Stimulated activated CD4-positive, alpha-beta T cell treated with anti-CD3 and anti-CD28 coated beads, TNF-alpha, amount 100 ng/mL, for 24 hours (primary cell): Measurements from ENCODE around the gene KIF19.

Source experiments
- DNase-seq, 3 experiments: peaks; one replicate each; pipeline ENCODE4 v3.0.0-alpha.2; 2020; ENCODE audit warnings: low read depth in 3 of 3

Gene KIF19

GRCh38 chr17:74303305-74303704 is 22.7 kb upstream of the KIF19 start:
- no peak for DNase-seq

GRCh38 chr17:74304184-74304583 is 21.8 kb upstream of the KIF19 start:
- no peak for DNase-seq

DNA sequence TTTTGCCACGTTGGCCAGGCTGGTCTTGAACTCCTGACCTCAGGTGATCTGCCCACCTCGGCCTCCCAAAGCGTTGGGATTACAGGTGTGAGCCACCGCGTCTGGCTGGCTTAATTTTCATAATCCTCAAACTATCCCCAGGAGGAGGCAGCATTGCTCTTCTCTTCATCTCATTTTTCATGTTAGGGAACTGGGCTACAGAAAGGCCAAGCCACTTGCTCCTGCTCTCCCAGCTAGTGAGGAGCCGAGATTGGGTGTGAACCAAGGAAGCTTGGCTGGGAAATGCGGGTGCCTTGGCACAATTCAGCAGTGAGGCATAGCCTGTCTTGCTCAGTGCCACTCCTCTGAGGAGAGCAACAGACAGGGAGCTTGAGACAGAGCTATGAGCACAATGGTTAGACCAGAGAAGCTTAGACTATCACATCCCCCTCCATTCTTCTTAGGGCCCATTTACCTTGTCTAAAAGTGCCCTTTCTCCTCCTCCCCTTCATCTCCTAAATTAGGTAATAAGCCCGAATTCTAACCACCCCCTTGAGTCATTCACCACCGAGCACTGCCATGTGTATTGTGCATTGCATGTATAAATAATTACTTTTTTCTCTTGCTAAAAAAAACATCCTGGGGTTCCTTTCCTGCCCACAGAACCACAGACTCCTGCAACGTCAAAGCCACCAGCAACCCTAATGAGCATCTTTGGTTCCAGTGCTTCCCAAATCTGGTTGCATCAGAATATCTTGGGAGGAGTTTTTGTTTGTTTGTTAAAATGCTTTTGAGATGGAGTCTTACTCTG is 20.0 kb upstream of the KIF19 start:
- DNase-seq = no peak

DNA sequence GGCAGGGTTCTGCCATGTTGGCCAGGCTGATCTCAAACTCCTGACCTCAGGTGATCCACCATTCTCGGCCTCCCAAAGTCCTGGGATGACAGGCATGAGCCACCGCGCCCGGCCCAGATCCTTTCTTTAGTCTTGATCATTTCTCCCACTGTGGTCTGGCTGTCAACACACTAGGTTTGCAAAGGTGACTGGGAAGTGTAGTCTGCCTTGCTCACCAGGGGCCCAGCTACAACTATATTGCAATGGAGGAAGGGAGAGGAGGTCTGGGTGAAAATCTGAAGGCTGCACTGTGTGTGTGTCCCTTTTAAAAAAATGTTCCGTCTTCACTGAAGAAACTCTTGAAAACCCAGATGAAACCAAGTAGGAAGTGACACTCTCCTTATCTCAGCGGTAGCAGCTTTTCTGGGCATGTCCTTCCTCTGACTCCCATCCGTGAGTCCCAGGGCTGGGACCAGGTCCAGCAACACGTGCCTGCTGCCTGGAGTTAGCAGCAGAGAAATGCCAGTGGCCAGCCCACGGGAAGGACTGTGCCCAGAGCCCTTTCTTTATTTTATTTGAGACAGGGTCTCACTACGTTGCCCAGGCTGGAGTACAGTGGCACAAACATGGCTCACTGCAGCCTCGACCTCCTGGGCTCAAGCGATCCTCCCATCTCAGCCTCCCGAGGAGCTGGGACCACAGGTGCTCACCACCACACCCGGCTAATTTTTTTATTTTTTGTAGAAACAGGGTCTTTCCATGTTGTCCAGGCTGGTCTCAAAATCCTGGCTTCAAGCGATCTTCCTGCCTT is 17.8 kb upstream of the KIF19 start:
- DNase-seq = no peak

DNA sequence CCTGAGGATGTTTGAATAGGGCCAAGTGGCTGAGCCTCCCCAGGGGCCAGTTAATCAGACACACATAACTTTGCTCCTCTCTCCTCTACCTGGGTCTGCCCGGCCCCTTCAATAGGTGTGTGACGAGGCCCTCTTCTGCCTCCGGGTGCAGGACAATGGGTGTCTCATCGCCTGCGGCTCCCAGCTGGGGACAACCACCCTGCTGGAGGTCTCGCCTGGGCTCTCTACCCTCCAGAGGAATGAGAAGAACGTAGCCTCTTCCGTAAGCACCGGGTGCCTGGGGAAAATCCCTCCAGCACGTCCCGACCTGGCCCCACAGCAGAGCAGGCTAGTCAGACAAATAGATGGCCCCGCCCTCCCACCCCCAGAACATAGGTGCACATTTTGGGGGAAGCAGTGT is 16.1 kb upstream of the KIF19 start:
- no peak for DNase-seq

DNA sequence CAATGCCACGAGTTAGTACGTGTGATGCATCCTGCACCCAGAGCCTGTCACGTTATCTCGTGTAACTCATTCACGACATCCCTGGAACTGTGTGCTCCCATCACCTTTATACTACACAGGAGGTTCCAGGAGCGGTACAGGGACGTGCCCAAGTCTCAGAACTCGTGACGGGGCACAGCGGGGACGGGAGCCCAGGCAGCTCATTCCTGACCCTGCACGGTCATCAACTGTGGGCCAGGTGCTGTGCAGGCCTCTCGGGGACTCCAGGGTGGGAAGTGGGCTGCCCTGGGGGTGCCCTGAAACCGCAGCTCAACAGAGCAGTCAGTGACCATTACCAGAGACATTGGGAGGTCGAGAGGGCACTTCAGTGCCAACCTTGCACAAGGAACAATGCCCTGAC is 11.1 kb upstream of the KIF19 start:
- DNase-seq = no peak

DNA sequence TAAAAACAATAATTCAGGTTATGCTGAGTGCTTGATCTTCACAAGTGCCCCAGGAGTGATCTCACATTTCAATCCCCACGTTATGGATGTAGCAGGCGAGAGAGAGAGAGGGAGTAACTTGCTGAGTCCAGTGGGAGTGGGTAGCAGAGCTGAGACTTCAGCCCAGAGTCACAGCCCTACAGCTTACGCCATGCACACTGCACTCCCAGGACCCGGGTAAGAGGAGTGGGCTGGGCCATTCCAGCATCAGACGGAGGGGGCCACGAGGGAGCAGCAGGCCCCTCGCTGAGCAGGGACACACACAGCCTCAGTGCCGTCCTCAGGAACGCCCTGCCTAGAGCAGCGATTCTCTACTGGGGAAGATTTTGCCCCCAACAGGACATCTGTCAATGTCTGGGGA is 9.8 kb upstream of the KIF19 start:
- DNase-seq = no peak

DNA sequence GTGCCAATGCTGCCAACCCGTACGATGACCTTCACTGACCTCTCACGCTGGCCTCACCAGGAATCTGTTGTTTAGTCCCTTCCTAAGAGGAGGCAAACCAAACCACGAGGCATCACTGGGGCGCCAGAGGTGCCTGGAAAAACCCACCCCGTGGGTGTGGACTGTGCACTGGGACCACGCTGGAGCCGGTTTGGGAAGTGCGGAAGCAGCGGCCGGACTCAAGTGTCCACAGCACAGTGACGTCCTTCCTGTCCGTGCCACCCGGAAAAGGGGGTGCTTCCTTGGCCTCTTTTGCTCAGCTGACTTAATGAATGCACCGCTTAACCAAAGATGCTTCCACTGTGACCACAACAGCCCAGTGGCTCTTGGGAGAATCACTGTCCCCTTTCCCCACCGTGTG is 9.0 kb upstream of the KIF19 start:
- no peak for DNase-seq

DNA sequence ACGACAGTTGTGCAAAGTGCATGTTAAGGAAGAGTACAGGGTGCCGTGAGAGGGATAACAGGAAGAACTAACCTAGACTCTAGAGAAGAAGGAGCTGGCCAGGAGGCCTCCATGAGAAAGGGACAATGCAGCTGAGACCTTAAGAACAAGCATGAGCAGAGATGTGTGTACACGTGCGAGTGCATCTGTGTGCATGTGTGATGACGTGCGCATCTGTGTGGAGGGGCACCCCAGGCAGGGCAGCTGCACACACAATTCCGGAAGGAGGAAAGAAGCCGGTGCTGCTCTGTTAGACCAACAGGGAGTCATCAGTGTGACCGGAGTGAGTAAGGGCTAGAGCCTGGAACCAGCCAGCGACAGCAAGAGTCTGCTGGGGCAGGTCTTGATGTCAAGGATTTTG is 7.6 kb upstream of the KIF19 start:
- DNase-seq = no peak

GRCh38 chr17:74324521-74324920 is 1.5 kb upstream of the KIF19 start:
- DNase-seq = no peak

- no peak for DNase-seq
Observed at GRCh38 chr17:74325376-74325742, 667 bp upstream of the KIF19 start.

DNA sequence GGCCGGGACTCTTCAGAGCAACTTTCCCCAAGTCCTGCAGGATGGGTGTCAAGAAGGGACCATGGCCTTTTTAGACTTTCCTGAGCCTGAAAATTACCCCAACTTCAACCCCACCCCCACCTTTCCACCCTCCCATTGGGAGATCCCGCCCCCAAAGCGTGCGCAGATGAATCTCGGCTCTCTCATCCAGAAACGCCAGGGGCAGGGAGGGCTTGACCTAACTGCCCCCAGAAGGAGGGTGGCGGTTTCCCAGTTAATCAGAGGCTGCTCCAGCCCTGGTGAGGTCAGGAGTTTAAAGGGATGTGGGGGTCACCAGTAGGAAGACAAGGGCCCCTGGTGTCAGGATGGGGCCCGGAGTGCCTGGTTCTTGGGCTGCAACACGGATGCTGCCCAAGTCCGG is 480 bp downstream of the KIF19 start:
- no peak for DNase-seq

GRCh38 chr17:74328487-74328886 is 2.5 kb downstream of the KIF19 start:
- DNase-seq = no peak

DNA sequence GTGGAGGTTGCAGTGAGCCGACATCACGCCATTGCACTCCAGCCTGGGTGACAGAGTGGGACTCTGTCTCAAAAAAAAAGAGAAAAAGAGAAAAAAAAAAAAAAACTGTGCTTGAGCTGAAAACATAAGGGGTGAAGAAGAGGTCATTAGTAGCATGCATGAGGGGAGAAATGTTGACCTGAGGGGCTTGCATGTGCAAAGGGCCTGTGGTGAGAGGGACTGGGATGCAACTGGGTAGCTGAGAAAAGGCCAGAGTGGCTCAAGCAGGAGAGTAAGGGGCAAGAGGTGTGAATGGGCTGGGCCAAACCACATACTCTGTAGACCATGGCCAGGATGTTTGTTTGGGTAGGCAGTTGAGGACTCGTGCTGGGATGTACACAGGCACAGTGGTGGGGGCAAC is 3.4 kb downstream of the KIF19 start:
- DNase-seq = no peak

- no peak for DNase-seq
Observed at GRCh38 chr17:74330446-74330845, 4.4 kb downstream of the KIF19 start.

DNA sequence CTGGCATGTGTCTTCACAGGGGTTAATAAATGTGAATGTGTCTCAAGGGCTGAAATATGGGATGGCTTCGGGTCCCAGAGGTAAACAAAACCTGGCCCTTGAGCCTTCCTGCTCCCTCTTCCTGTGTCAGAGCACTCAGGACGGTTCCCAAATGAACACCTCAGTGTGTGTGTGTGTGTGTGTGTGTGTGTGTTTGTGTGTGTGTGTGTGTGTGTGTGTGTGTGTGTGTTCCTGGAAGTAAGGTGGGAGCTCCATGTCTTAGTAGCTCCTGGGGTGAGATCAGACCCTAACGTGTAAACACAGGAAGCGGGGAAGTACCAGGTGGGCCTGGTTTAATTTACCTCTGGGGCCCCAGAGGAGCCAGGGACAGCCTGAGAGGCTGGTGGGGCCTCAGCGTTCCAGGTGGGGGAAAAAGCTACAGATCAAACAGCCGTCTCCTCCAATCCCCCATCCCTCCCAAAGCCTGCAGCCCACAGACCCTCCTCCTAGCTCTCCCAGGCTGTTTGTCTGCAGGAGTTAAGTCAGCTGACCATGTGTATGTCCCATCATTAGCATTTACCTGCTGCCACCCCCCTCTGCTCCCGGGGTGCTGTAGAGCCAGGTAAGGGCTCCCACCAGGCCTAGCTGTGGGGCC is 6.1 kb downstream of the KIF19 start:
- DNase-seq = no peak

- DNase-seq = no peak
Observed at GRCh38 chr17:74332763-74333283, 6.8 kb downstream of the KIF19 start.

- no peak for DNase-seq
Observed at GRCh38 chr17:74334393-74335039, 8.5 kb downstream of the KIF19 start.

DNA sequence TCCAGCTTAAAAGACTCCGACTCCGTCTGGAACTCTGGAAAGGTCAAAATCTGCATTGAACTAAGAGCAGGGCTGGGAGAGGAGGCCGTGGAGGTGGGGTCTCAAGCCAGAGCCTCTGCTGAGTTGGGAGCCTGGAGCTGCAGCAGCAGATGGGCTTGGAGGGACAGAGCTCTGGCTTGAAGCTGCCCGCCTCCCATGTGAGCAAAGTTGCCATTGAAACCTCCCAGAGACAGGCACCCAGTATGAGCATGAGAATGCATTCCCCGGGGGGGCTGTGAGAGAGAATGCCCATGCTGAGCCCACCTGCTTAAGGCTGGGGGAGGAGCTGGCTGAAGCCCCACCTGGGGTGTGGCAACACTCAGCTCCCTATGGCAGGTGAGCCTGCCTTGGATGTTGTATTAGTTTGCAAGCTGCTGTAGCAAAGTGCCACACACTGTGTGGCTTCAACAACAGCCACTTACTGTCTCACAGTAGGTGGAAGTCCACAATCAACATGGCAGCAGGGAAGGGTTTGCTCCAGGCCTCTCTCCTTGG is 9.6 kb downstream of the KIF19 start:
- DNase-seq = no peak

GRCh38 chr17:74336307-74336706 is 10.3 kb downstream of the KIF19 start:
- no peak for DNase-seq

- no peak for DNase-seq
Observed at GRCh38 chr17:74337834-74338500, 11.9 kb downstream of the KIF19 start.
